Thyroid gland (tissue), 4 donors: ENCODE data around the gene AZIN2. TPM values are rescaled to one million over a fixed set of nuclear protein-coding genes. Genes with fewer than 3 reads are reported as not detected.

Source experiments
- DNase-seq, 2 donors: peaks; one replicate each; pipeline ENCODE4 v3.0.0-alpha.2; 2019
- H3K27ac ChIP-seq, 3 donors: fragments of 200-600 bp; sonication (generic); 1 replicate in 2 of 3; 2 replicates in 1 of 3; pipeline ENCODE4 v1.5.1; 2016 to 2019; ENCODE audit warnings: mild to moderate bottlenecking in 1 of 3, moderate library complexity in 1 of 3
- H3K27me3 ChIP-seq: fragments of 200-600 bp; sonication (generic); one replicate; pipeline ENCODE4 v1.5.1; 2019
- H3K36me3 ChIP-seq, 2 donors: fragments of 200-600 bp; sonication (generic); one replicate each; pipeline ENCODE4 v1.5.1; 2016 to 2019
- H3K4me1 ChIP-seq, 2 donors: fragments of 200-600 bp; sonication (generic); one replicate each; pipeline ENCODE4 v1.5.1; 2017 to 2019
- H3K4me3 ChIP-seq, 3 donors: fragments of 200-600 bp; sonication (generic); replicated peaks in 1 of 3; 1 replicate in 2 of 3; 2 replicates in 1 of 3; pipeline ENCODE4 v1.5.1; 2016; ENCODE audit warnings: mild to moderate bottlenecking in 1 of 3
- H3K9me3 ChIP-seq: fragments of 200-600 bp; sonication (generic); one replicate; pipeline ENCODE4 v1.5.1; 2017
- POLR2A ChIP-seq, 2 donors: fragments of 450-650 bp; IDR thresholded peaks; one replicate each; pipeline ENCODE4 v1.6.1; 2017; ENCODE audit warnings: antibody characterized with exemption in 2 of 2, mild to moderate bottlenecking in 2 of 2, moderate library complexity in 1 of 2
- WGBS, 2 donors: methylation state at CpG; one replicate each; pipeline ENCODE4 v1.1.5; 2017; 5-methylcytosine and 5-hydroxymethylcytosine counted together
- intact Hi-C: fragments of 100-400 bp; cut with DNase I; formaldehyde crosslinking; loops from one replicate; pipeline ENCODE4 v1.15.1; 2023
- total RNA-seq, 4 donors: library from RNA; depleted of rRNA; stranded (reverse); fragments of >200 nt; gene quantifications; one replicate each; pipeline ENCODE4 v1.2.3, GENCODE V29; 2016
- TF ChIP-seq, protein P1 (sequence below), 6 experiments: fragments of 200-600 bp in 3 of 6; fragments of 450-650 bp in 3 of 6; sonication (generic) in 3 of 6; IDR thresholded peaks; one replicate each; pipeline ENCODE4 v1.5.1; 2016 to 2019; ENCODE audit warnings: antibody characterized with exemption in 6 of 6, mild to moderate bottlenecking in 2 of 6, inconsistent platforms in 1 of 6, moderate library complexity in 1 of 6

Gene AZIN2
- total RNA-seq, 4 donors from 2014 or later, result 4.9 to 13.6 (median 5.3) TPM

DNA sequence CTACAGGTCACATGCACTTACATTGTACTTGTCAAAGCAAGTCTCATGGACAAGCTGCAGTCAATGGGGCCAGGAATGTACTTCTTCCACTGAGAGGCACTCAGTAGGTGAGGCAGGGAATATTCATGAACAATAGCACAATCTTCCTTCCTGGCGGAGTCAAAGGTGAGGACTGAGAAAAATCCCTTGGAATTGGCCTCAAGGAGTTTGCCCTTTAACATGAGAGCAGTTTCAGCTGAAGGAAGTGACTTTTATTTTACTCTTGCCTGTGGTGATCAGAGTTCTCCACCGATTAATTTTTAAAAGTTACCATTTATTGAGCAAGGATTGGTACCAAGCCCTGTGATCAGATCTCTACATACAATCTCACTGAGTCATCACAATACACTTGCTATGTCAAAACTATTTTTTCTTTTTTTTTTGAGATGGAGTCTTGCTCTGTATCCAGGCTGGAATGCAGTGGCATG lies 33.1 kb upstream of the AZIN2 start:
- intact Hi-C loops, result no loop called here
- no peaks in the 10 kb centered on the region for H3K9me3 ChIP-seq
- peaks cover 0 to 2% of the 10 kb centered on the region in 2 donors for H3K4me1 ChIP-seq
- DNase-seq, result no peak
- 95 to 96% methylated on average over 2 of the region's 2 CpGs for WGBS, 2 donors
- H3K36me3 ChIP-seq, result no peaks in the 10 kb centered on the region
- no peaks in the 10 kb centered on the region for H3K27me3 ChIP-seq
- no peak overlapping the region for H3K4me3 ChIP-seq
- TF ChIP-seq POLR2A (IDR thresholded peaks at IDR 0.05), result no peak
- TF ChIP-seq, protein P1, sequence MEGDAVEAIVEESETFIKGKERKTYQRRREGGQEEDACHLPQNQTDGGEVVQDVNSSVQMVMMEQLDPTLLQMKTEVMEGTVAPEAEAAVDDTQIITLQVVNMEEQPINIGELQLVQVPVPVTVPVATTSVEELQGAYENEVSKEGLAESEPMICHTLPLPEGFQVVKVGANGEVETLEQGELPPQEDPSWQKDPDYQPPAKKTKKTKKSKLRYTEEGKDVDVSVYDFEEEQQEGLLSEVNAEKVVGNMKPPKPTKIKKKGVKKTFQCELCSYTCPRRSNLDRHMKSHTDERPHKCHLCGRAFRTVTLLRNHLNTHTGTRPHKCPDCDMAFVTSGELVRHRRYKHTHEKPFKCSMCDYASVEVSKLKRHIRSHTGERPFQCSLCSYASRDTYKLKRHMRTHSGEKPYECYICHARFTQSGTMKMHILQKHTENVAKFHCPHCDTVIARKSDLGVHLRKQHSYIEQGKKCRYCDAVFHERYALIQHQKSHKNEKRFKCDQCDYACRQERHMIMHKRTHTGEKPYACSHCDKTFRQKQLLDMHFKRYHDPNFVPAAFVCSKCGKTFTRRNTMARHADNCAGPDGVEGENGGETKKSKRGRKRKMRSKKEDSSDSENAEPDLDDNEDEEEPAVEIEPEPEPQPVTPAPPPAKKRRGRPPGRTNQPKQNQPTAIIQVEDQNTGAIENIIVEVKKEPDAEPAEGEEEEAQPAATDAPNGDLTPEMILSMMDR (IDR thresholded peaks at IDR 0.05), result no peak
- H3K27ac ChIP-seq, result no peak overlapping the region

DNA sequence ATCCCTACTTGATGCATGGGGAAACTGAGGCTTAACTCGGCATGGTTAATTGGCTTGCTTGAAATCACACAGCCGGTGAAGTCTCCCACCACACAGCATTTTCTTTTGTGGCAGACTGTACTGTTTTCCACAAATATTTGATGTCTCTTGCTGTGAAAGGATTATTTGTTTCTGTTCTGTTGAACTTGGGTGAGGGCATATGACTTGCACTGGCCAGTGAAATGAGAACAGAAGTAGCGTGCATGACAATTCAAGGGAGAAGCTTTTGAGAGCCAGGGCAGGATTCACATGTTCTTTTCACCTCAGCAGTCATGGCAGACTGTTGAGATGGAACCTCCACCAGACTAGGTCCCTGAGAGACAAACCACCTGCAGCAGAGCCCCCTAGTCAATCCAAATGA lies 32.5 kb upstream of the AZIN2 start:
- DNase-seq, result no peak
- TF ChIP-seq POLR2A (IDR thresholded peaks at IDR 0.05), result no peak
- TF ChIP-seq, protein P1 (IDR thresholded peaks at IDR 0.05), result no peak
- H3K27me3 ChIP-seq, result no peaks in the 10 kb centered on the region
- H3K36me3 ChIP-seq, result no peaks in the 10 kb centered on the region
- no peak overlapping the region for H3K4me3 ChIP-seq
- H3K27ac ChIP-seq, result no peak overlapping the region
- intact Hi-C loops, result no loop called here
- 85 to 88% methylated on average over 3 of the region's 3 CpGs for WGBS, 2 donors
- no peaks in the 10 kb centered on the region for H3K9me3 ChIP-seq
- peaks cover 0 to 2% of the 10 kb centered on the region in 2 donors for H3K4me1 ChIP-seq

DNA sequence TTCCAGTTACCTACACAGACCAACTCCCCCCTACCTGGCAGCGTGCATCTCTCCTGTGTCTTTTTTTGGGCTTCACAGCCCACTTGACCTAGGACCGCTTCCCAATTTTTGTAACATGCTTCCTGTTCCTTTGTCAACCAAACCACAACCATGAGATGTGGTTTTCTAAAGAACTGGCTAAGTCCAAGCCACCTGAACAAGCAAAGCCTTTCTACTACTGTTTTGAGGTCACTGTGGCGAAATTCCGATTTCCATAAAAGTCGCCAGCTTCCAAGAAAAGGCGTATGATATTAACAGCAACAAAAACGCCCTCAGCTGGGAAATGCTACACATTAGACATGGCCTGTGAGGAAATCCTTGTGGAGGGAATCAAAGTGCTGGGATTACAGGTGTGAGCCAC lies 31.6 kb upstream of the AZIN2 start:
- H3K4me1 ChIP-seq, result peaks cover 0 to 2% of the 10 kb centered on the region in 2 donors
- intact Hi-C loops, result no loop called here
- H3K27me3 ChIP-seq, result no peaks in the 10 kb centered on the region
- H3K36me3 ChIP-seq, result no peaks in the 10 kb centered on the region
- no peak overlapping the region for H3K27ac ChIP-seq
- no peaks in the 10 kb centered on the region for H3K9me3 ChIP-seq
- TF ChIP-seq, protein P1 (IDR thresholded peaks at IDR 0.05), result no peak
- no peak for TF ChIP-seq POLR2A (IDR thresholded peaks at IDR 0.05)
- H3K4me3 ChIP-seq, result no peak overlapping the region
- 80 to 95% methylated on average over 7 of the region's 7 CpGs for WGBS, 2 donors
- DNase-seq, result no peak

DNA sequence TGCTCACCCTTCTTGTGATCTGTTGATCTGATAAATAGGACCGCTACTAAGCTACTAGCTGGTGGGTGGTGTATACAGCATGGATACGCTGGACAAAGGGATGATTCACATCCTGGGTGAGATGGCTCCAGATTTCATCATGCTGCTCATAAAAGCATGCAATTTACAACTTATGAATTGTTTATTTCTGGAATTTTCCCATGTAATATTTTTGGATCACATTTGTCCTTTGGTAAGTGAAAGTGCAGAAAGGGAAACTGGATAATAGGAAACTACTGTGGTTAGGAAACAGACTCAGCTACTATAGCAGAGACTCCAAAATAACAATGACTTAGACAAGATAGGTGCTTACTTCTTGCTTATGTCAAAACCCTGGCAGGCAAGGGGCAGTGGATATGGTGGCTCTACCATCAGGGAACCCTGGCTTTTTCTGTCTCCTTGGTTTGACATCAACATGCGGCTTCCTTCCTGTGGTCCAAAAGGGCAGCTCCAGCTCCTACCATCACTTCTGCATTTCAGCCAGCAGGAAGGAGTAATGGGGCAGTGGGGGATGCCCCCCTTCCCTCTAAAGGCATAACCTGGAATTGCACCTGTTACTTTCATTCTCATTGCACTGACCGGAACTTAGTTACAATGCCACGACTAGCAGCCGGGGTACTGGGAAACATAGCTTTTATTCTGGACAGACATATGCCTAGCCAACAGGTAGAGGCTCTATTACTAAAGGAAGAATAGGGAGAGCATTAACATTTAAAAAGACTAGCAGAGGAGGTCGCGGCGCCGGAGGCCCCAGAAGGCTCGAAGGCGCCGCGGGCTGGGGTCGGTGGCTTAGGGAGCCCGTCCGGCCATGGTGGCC lies 30.5 kb upstream of the AZIN2 start:
- Histone ChIP-seq H3K36me3 (no peaks in the 10 kb centered on the region), H3K4me1 (peaks cover 3 to 8% of the 10 kb centered on the region in 2 donors), H3K27me3 (no peaks in the 10 kb centered on the region), H3K4me3 (no peak overlapping the region), H3K9me3 (no peaks in the 10 kb centered on the region), H3K27ac (no peak overlapping the region)
- TF ChIP-seq, protein P1 (IDR thresholded peaks at IDR 0.05), result no peak
- TF ChIP-seq POLR2A (IDR thresholded peaks at IDR 0.05), result no peak
- intact Hi-C loops, result no loop called here
- WGBS, 2 donors, result 80% methylated on average over 17 of the region's 17 CpGs
- DNase-seq, result no peak
